ENCODE data around the gene ATG16L1. TPM values are rescaled to one million over a fixed set of nuclear protein-coding genes. Genes with fewer than 3 reads are reported as not detected.

ATG16L1 gene
- total RNA-seq, 1 experiment from 2014 or later, result 26.4 TPM

- H3K36me3 Mint-ChIP-seq (ENCODE audit: insufficient read depth, unreplicated experiment), result peaks cover 58% of the 10 kb centered on the region
- H3K4me3 Mint-ChIP-seq (ENCODE audit: unreplicated experiment), result no peak overlapping the region
- intact Hi-C loops (cut with micrococcal nuclease), result no loop called here
- H3K4me1 Mint-ChIP-seq (ENCODE audit: insufficient read depth, unreplicated experiment), result peaks cover 14% of the 10 kb centered on the region
- POLR2A ChIA-PET, result interaction anchor here (0.6 kb wide), 1 partner anchor 217 kb away, joined by 4 read pairs; no protein-coding TSS in a partner anchor
- H3K27me3 Mint-ChIP-seq (ENCODE audit: insufficient read depth, unreplicated experiment), result no peaks in the 10 kb centered on the region
- BruUV-seq (replicated peaks), result no TSS peak
- no peak for DNase-seq (ENCODE audit: unreplicated experiment)
- peaks cover 8% of the 10 kb centered on the region for H3K9me3 Mint-ChIP-seq (ENCODE audit: unreplicated experiment)
- CTCF ChIA-PET, result no interaction called here
- TF ChIP-seq CTCF (IDR thresholded peaks at IDR 0.05; ENCODE audit: unreplicated experiment), result no peak
- no peak overlapping the region for H3K27ac Mint-ChIP-seq (ENCODE audit: low read depth, unreplicated experiment)
Observed at GRCh38 chr2:233204286-233204936, 47.1 kb upstream of the ATG16L1 start.

GRCh38 chr2:233208382-233209116, 42.9 kb upstream of the ATG16L1 start:
- BruUV-seq (replicated peaks), result no TSS peak
- peaks cover 40% of the 10 kb centered on the region for H3K4me1 Mint-ChIP-seq (ENCODE audit: insufficient read depth, unreplicated experiment)

GRCh38 chr2:233209117-233209532, 42.3 kb upstream of the ATG16L1 start:
- peaks cover 40% of the 10 kb centered on the region for H3K4me1 Mint-ChIP-seq (ENCODE audit: insufficient read depth, unreplicated experiment)
- intact Hi-C loops (cut with micrococcal nuclease), result no loop called here
- DNase-seq (ENCODE audit: unreplicated experiment), result no peak
- no TSS peak for BruUV-seq (replicated peaks)
- CTCF ChIA-PET, result interaction anchor here (0.7 to 1.7 kb wide), 5 partner anchors 9 to 1653 kb away, joined by 3 to 6 read pairs (median 3); partner anchors contain the start of gene ATG16L1
- no peaks in the 10 kb centered on the region for H3K27me3 Mint-ChIP-seq (ENCODE audit: insufficient read depth, unreplicated experiment)
- H3K36me3 Mint-ChIP-seq (ENCODE audit: insufficient read depth, unreplicated experiment), result peaks cover 40% of the 10 kb centered on the region
- POLR2A ChIA-PET, result interaction anchor here (0.7 to 2.6 kb wide), 7 partner anchors 9 to 220 kb away, joined by 3 to 14 read pairs (median 3); no protein-coding TSS in a partner anchor
- no peak overlapping the region for H3K4me3 Mint-ChIP-seq (ENCODE audit: unreplicated experiment)
- no peak for TF ChIP-seq CTCF (IDR thresholded peaks at IDR 0.05; ENCODE audit: unreplicated experiment)
- H3K9me3 Mint-ChIP-seq (ENCODE audit: unreplicated experiment), result no peaks in the 10 kb centered on the region
- H3K27ac Mint-ChIP-seq (ENCODE audit: low read depth, unreplicated experiment), result no peak overlapping the region

More at GRCh38 chr2:233208382-233209116, 42.9 kb upstream of the ATG16L1 start:
- Mint-ChIP-seq H3K9me3 (ENCODE audit: unreplicated experiment) (no peaks in the 10 kb centered on the region), H3K36me3 (ENCODE audit: insufficient read depth, unreplicated experiment) (peaks cover 46% of the 10 kb centered on the region), H3K27ac (ENCODE audit: low read depth, unreplicated experiment) (no peak overlapping the region), H3K27me3 (ENCODE audit: insufficient read depth, unreplicated experiment) (no peaks in the 10 kb centered on the region), H3K4me3 (ENCODE audit: unreplicated experiment) (no peak overlapping the region)
- peak; percentile 49 for DNase-seq (ENCODE audit: unreplicated experiment)
- TF ChIP-seq CTCF (IDR thresholded peaks at IDR 0.05; ENCODE audit: unreplicated experiment), result no peak
- ChIA-PET CTCF (interaction anchor here (0.6 to 1.4 kb wide), 3 partner anchors 42 to 1652 kb away, joined by 3 to 6 read pairs (median 4); partner anchors contain the start of gene ATG16L1), POLR2A (interaction anchor here (2.0 kb wide), 1 partner anchor 41 kb away, joined by 7 read pairs; no protein-coding TSS in a partner anchor)
- intact Hi-C loops (cut with micrococcal nuclease), result loop anchor here (1.0 kb wide), 1 partner anchor 220 kb away; no protein-coding TSS in a partner anchor

All from MCF 10A (cell line).